MCF 10A (cell line): ENCODE results near the gene PATL2. TPM values are rescaled to one million over a fixed set of nuclear protein-coding genes. Genes with fewer than 3 reads are reported as not detected.

Experiments used
- BruUV-seq: library from RNA; stranded (reverse); fragments of 400-500 nt; replicated peaks from 2 replicates; lab custom pipeline; 2021; lab: Mats Ljungman, UMichigan
- CTCF ChIA-PET: fragments of 300-600 bp; sonication (Branson Sonifier 250); formaldehyde crosslinking; extraction: SDS; loops from one replicate; lab custom pipeline; 2021; ENCODE audit warnings: antibody characterized with exemption, inconsistent platforms; lab: Yijun Ruan, JAX
- POLR2A ChIA-PET: fragments of 300-600, 350-650 bp; sonication (Branson Sonifier 250); formaldehyde crosslinking; extraction: SDS; loops from one replicate; lab custom pipeline; 2020; ENCODE audit warnings: antibody characterized with exemption, inconsistent platforms; lab: Yijun Ruan, JAX
- DNase-seq: peaks from one replicate; pipeline ENCODE4 v3.0.0-alpha.2; 2018; ENCODE audit not compliant: unreplicated experiment
- H3K27ac Mint-ChIP-seq: one replicate; pipeline ENCODE4 v1.8.0; 2022; ENCODE audit warnings: mild to moderate bottlenecking, low read depth, mixed read lengths; ENCODE audit not compliant: unreplicated experiment
- H3K27me3 Mint-ChIP-seq: one replicate; pipeline ENCODE4 v1.8.0; 2022; ENCODE audit warnings: mixed read lengths; ENCODE audit not compliant: insufficient read depth, unreplicated experiment
- H3K36me3 Mint-ChIP-seq: one replicate; pipeline ENCODE4 v1.8.0; 2022; ENCODE audit warnings: mild to moderate bottlenecking, moderate library complexity, mixed read lengths; ENCODE audit not compliant: insufficient read depth, unreplicated experiment
- H3K4me1 Mint-ChIP-seq: one replicate; pipeline ENCODE4 v1.8.0; 2022; ENCODE audit warnings: mixed read lengths; ENCODE audit not compliant: insufficient read depth, unreplicated experiment
- H3K4me3 Mint-ChIP-seq: one replicate; pipeline ENCODE4 v1.8.0; 2022; ENCODE audit warnings: mild to moderate bottlenecking, moderate library complexity, mixed read lengths; ENCODE audit not compliant: unreplicated experiment
- H3K9me3 Mint-ChIP-seq: one replicate; pipeline ENCODE4 v1.8.0; 2022; ENCODE audit warnings: mixed read lengths; ENCODE audit not compliant: unreplicated experiment
- CTCF ChIP-seq: fragments of 200-600 bp; IDR thresholded peaks from one replicate; pipeline ENCODE4 v1.8.0; 2022; ENCODE audit warnings: antibody characterized with exemption, mild to moderate bottlenecking; ENCODE audit not compliant: unreplicated experiment
- intact Hi-C: fragments of 100-400 bp; cut with micrococcal nuclease; formaldehyde crosslinking; loops from 2 replicates; pipeline ENCODE4 v1.14.1; 2022
- total RNA-seq: library from RNA; stranded (reverse); gene quantifications from 2 replicates; pipeline ENCODE4 v1.2.3, GENCODE V29; 2022

PATL2 gene
- total RNA-seq, 1 experiment from 2014 or later: 0.16 TPM

- no TSS peak for BruUV-seq
- no peak for DNase-seq
- H3K27me3 Mint-ChIP-seq: no peaks in the 10 kb centered on the region
- peak overlapping the region; percentile 55 for H3K27ac Mint-ChIP-seq
- intact Hi-C loops: no loop called here
- ChIA-PET POLR2A (interaction anchor here (5.8 to 7.2 kb wide), 2 partner anchors 13 to 51 kb away, joined by 148 to 340 read pairs; partner anchors contain the start of gene SPG11), CTCF (interaction anchor here (0.6 to 2.9 kb wide), 5 partner anchors 14 to 52 kb away, joined by 4 to 26 read pairs (median 6); partner anchors contain the start of genes SPG11 and TRIM69)
- peaks cover 70% of the 10 kb centered on the region for H3K36me3 Mint-ChIP-seq
- H3K4me3 Mint-ChIP-seq: no peak overlapping the region
- no peaks in the 10 kb centered on the region for H3K9me3 Mint-ChIP-seq
- H3K4me1 Mint-ChIP-seq: peaks cover 23% of the 10 kb centered on the region
- no peak for TF ChIP-seq CTCF
Measured at GRCh38 chr15:44715142-44715796, 4.1 kb upstream of the PATL2 start.

GRCh38 chr15:44713006-44713966, 2.2 kb upstream of the PATL2 start:
- intact Hi-C loops: loop anchor here (1.0 kb wide), 2 partner anchors 16 to 25 kb away; no protein-coding TSS in a partner anchor
- no TSS peak for BruUV-seq
- Mint-ChIP-seq H3K9me3 (no peaks in the 10 kb centered on the region), H3K27me3 (no peaks in the 10 kb centered on the region), H3K4me1 (peaks cover 23% of the 10 kb centered on the region), H3K4me3 (peak overlapping the region; percentile 92), H3K27ac (peak overlapping the region; percentile 96), H3K36me3 (peaks cover 56% of the 10 kb centered on the region)
- CTCF ChIA-PET: interaction anchor here (0.5 to 2.9 kb wide), 18 partner anchors 9 to 521 kb away, joined by 3 to 26 read pairs (median 4); partner anchors contain the start of genes SPG11 and TRIM69
- DNase-seq: peak; percentile 56
- POLR2A ChIA-PET: interaction anchor here (0.7 to 7.2 kb wide), 13 partner anchors 9 to 1511 kb away, joined by 3 to 340 read pairs (median 4); partner anchors contain the start of genes MFAP1, SPG11 and TRIM69
- TF ChIP-seq CTCF: peak; percentile 41

GRCh38 chr15:44712346-44713005, 1.4 kb upstream of the PATL2 start:
- intact Hi-C loops: loop anchor here (1.0 kb wide), 2 partner anchors 17 to 26 kb away; no protein-coding TSS in a partner anchor
- ChIA-PET CTCF (interaction anchor here (0.6 to 2.9 kb wide), 7 partner anchors 9 to 63 kb away, joined by 3 to 25 read pairs (median 4); partner anchors contain the start of genes SPG11 and TRIM69), POLR2A (interaction anchor here (0.8 to 7.2 kb wide), 14 partner anchors 9 to 888 kb away, joined by 3 to 340 read pairs (median 4); partner anchors contain the start of genes EIF3J, MFAP1, SPG11 and TRIM69)
- no peak for TF ChIP-seq CTCF
- peak; percentile 84 for DNase-seq
- peak overlapping the region; percentile 92 for H3K4me3 Mint-ChIP-seq
- no peaks in the 10 kb centered on the region for H3K9me3 Mint-ChIP-seq
- BruUV-seq: no TSS peak
- H3K36me3 Mint-ChIP-seq: peaks cover 48% of the 10 kb centered on the region
- peaks cover 23% of the 10 kb centered on the region for H3K4me1 Mint-ChIP-seq
- peak overlapping the region; percentile 96 for H3K27ac Mint-ChIP-seq
- no peaks in the 10 kb centered on the region for H3K27me3 Mint-ChIP-seq
